ENCODE results near the gene KRTAP26-1. TPM values are rescaled to one million over a fixed set of nuclear protein-coding genes. Genes with fewer than 3 reads are reported as not detected.

KRTAP26-1 gene
- polyA plus RNA-seq, 1 of the 3 experiments (the other 2 are of a cell fraction): not detected

DNA sequence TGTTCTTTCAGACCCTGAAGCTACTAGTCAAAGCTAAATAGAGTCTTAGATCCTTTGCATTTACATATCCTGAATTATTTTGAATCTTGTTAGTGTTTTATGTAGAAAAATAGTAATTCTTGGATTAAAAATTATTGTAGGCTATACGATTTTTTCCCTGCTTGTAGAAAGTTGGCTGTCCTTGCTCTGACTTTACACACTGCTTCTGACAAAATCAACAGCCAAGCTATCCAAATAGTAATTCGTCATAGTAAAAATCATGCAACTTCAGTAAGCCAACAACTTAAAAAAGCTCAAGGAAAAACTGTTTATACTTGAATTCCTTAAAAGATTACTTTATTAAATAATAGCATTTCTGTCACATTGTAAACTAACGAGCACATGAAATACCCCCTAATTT lies 35.8 kb upstream of the KRTAP26-1 start (continued):
- no peak for TF ChIP-seq EP300 (IDR thresholded peaks at IDR 0.05; ENCODE audit: borderline replicate concordance in 1 of 2, low read depth in 1 of 2, low read length in 1 of 2)
- TF ChIP-seq RAD21 (IDR thresholded peaks at IDR 0.05; ENCODE audit: low read length): no peak

- Histone ChIP-seq H3K9me3 (no peaks in the 10 kb centered on the region), H3K4me3 (ENCODE audit: low read depth in 2 of 2, low read length in 1 of 2) (no peak overlapping the region), H3K36me3 (replicated peaks in 1 of 2; ENCODE audit: control insufficient read depth in 1 of 2, insufficient read depth in 2 of 2, low read length in 1 of 2) (no peaks in the 10 kb centered on the region), H3K4me1 (ENCODE audit: control insufficient read depth in 1 of 2, insufficient read depth in 2 of 2, low read depth in 1 of 2, low read length in 1 of 2) (no peaks in the 10 kb centered on the region), H3K9ac (no peak overlapping the region), H2AFZ (ENCODE audit: low read depth) (no peak overlapping the region), H3K79me2 (ENCODE audit: insufficient read depth) (no peaks in the 10 kb centered on the region), H3K27me3 (ENCODE audit: insufficient read depth) (no peaks in the 10 kb centered on the region), H3K4me2 (no peak overlapping the region), H3F3A (replicated peaks; ENCODE audit: insufficient read depth) (no peaks in the 10 kb centered on the region), H3K9me2 (no peaks in the 10 kb centered on the region), H3K27ac (ENCODE audit: low read depth in 2 of 2, low read length in 1 of 2) (no peak overlapping the region), H4K20me1 (ENCODE audit: insufficient read depth) (no peaks in the 10 kb centered on the region)
- CTCF ChIA-PET: no interaction called here
- TF ChIP-seq, protein P1, sequence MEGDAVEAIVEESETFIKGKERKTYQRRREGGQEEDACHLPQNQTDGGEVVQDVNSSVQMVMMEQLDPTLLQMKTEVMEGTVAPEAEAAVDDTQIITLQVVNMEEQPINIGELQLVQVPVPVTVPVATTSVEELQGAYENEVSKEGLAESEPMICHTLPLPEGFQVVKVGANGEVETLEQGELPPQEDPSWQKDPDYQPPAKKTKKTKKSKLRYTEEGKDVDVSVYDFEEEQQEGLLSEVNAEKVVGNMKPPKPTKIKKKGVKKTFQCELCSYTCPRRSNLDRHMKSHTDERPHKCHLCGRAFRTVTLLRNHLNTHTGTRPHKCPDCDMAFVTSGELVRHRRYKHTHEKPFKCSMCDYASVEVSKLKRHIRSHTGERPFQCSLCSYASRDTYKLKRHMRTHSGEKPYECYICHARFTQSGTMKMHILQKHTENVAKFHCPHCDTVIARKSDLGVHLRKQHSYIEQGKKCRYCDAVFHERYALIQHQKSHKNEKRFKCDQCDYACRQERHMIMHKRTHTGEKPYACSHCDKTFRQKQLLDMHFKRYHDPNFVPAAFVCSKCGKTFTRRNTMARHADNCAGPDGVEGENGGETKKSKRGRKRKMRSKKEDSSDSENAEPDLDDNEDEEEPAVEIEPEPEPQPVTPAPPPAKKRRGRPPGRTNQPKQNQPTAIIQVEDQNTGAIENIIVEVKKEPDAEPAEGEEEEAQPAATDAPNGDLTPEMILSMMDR (IDR thresholded peaks at IDR 0.05): no peak
- POLR2A ChIA-PET: no interaction called here
- no peak for DNase-seq
- 0% methylated on average over 1 of the region's 1 CpG for WGBS (ENCODE audit: low lambda C conversion rate)
These were observed 34.3 kb upstream of the KRTAP26-1 start for GRCh38 chr21:30354308-30355005.

DNA sequence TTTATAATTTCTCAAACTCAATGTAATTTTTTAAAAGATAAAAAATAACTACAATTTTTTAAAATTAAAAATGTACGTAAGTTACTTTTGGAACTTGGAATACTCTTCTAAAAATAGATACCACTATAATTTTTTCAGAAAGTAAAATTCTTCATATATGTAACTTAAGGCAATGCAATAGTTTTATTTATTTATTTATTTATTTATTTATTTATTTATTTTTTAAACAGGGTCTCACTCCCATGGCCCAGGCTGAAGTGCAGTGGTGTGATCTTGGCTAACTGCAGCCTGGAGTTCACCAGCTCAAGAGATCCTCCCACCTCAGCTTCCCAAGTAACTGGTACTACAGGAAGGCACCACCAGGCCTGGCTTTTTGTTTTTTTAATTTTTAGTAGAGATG lies 31.4 kb upstream of the KRTAP26-1 start:
- DNase-seq: no peak
- Histone ChIP-seq H3K9me2 (no peaks in the 10 kb centered on the region), H3K36me3 (replicated peaks in 1 of 2; ENCODE audit: control insufficient read depth in 1 of 2, insufficient read depth in 2 of 2, low read length in 1 of 2) (no peaks in the 10 kb centered on the region), H3K4me1 (ENCODE audit: control insufficient read depth in 1 of 2, insufficient read depth in 2 of 2, low read depth in 1 of 2, low read length in 1 of 2) (no peaks in the 10 kb centered on the region), H3K9me3 (no peaks in the 10 kb centered on the region), H4K20me1 (ENCODE audit: insufficient read depth) (no peaks in the 10 kb centered on the region), H3K9ac (no peak overlapping the region), H3K79me2 (ENCODE audit: insufficient read depth) (no peaks in the 10 kb centered on the region), H3K4me3 (ENCODE audit: low read depth in 2 of 2, low read length in 1 of 2) (no peak overlapping the region), H3K27ac (ENCODE audit: low read depth in 2 of 2, low read length in 1 of 2) (no peak overlapping the region), H3F3A (replicated peaks; ENCODE audit: insufficient read depth) (no peaks in the 10 kb centered on the region), H3K27me3 (ENCODE audit: insufficient read depth) (no peaks in the 10 kb centered on the region), H3K4me2 (no peak overlapping the region), H2AFZ (ENCODE audit: low read depth) (no peak overlapping the region)
- ChIA-PET POLR2A (no interaction called here), CTCF (interaction anchor here (1.4 kb wide), 1 partner anchor 11 kb away, joined by 7 read pairs; no protein-coding TSS in a partner anchor)
- 9% methylated on average over 1 of the region's 1 CpG for WGBS (ENCODE audit: low lambda C conversion rate)
- TF ChIP-seq NFIC (IDR thresholded peaks at IDR 0.05; ENCODE audit: borderline replicate concordance) (no peak), YY1 (IDR thresholded peaks at IDR 0.05; ENCODE audit: low read depth) (no peak), EZH2phosphoT487 (IDR thresholded peaks at IDR 0.05; ENCODE audit: borderline replicate concordance, low read depth) (no peak)
- TF ChIP-seq, protein P2, sequence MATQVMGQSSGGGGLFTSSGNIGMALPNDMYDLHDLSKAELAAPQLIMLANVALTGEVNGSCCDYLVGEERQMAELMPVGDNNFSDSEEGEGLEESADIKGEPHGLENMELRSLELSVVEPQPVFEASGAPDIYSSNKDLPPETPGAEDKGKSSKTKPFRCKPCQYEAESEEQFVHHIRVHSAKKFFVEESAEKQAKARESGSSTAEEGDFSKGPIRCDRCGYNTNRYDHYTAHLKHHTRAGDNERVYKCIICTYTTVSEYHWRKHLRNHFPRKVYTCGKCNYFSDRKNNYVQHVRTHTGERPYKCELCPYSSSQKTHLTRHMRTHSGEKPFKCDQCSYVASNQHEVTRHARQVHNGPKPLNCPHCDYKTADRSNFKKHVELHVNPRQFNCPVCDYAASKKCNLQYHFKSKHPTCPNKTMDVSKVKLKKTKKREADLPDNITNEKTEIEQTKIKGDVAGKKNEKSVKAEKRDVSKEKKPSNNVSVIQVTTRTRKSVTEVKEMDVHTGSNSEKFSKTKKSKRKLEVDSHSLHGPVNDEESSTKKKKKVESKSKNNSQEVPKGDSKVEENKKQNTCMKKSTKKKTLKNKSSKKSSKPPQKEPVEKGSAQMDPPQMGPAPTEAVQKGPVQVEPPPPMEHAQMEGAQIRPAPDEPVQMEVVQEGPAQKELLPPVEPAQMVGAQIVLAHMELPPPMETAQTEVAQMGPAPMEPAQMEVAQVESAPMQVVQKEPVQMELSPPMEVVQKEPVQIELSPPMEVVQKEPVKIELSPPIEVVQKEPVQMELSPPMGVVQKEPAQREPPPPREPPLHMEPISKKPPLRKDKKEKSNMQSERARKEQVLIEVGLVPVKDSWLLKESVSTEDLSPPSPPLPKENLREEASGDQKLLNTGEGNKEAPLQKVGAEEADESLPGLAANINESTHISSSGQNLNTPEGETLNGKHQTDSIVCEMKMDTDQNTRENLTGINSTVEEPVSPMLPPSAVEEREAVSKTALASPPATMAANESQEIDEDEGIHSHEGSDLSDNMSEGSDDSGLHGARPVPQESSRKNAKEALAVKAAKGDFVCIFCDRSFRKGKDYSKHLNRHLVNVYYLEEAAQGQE (IDR thresholded peaks at IDR 0.05; ENCODE audit: low read depth, low read length): no peak

Data from SK-N-SH (cell line).